Mesodermal cell (in vitro differentiated cells): Measurements from ENCODE around the gene SCARB2.

ENCODE experiments used
- H3K27ac ChIP-seq: 2 replicates; pipeline ENCODE4 v1.7.0; 2013; ENCODE audit warnings: mild to moderate bottlenecking, low read depth, low read length, moderate library complexity; ENCODE audit not compliant: severe bottlenecking
- H3K36me3 ChIP-seq: 2 replicates; pipeline ENCODE4 v1.7.1; 2013; ENCODE audit warnings: mild to moderate bottlenecking, low read length, moderate library complexity; ENCODE audit not compliant: control insufficient read depth, insufficient read depth
- H3K4me1 ChIP-seq: one replicate; pipeline ENCODE4 v1.7.1; 2013; ENCODE audit warnings: mild to moderate bottlenecking, low read length; ENCODE audit not compliant: insufficient read depth, control insufficient read depth, poor library complexity, severe bottlenecking
- H3K4me3 ChIP-seq: 2 replicates; pipeline ENCODE4 v1.7.0; 2013; ENCODE audit warnings: low read length, control low read depth, mild to moderate bottlenecking; ENCODE audit not compliant: insufficient read depth, poor library complexity, severe bottlenecking; ENCODE audit errors: extremely low read depth
- H3K9me3 ChIP-seq: 2 replicates; pipeline ENCODE4 v1.7.1; 2013; ENCODE audit warnings: mild to moderate bottlenecking, low read length, moderate library complexity; ENCODE audit not compliant: control insufficient read depth
- WGBS, 2 experiments: methylation state at CpG; one replicate each; pipeline ENCODE4 v1.1.5; 2013; ENCODE audit warnings: missing lambda C conversion rate in 2 of 2; ENCODE audit not compliant: insufficient coverage in 2 of 2; 5-methylcytosine and 5-hydroxymethylcytosine counted together

Gene SCARB2

DNA sequence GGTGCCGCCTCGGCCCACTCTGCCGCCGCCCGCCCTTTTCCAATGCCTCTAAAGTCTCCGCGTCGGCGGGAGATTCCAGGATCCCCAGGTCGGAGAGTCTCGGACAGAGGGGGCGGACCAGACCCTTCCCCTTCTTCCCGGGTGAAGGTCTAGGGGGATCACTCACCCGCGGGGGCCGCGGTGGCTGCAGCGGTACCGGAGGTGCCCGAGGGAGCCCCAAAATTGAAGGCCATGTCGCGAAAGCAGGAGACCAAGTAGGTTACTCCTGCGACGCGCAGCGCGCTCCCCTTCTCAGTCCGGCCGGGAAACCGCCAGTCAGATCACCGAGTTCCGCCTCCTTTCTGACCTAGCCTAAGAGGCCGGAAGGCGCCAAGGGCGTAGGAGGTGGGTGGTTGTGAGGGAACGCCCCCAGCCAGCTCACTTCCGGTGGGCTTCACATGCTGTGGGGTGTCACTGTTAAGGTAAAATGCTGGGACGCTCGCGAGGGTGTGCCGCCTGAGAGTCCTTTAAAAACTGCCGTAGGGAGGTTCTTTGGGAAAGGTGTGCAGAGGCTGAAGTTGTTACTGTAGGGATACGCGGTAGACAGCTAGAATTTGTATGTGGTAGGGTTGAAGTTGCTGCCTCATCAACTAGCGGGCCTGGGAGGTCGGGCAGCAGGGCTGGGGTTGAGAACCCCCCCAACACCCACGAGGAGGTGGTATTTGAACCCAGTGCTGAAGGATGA lies 65.3 kb downstream of the SCARB2 start, which contains the start of gene NUP54:
Gene NUP54, minus strand, starts transcription at position 256 of the 724 bp plus-strand sequence. Its CDS starts 23 bp downstream, at position 233.
- peaks cover 6% of the 10 kb centered on the region for H3K4me1 ChIP-seq
- H3K36me3 ChIP-seq: peaks cover 11% of the 10 kb centered on the region
- 0 to 1% methylated on average over 29 to 41 of the region's 47 CpGs for WGBS, 2 experiments
- H3K4me3 ChIP-seq: peak within 1 kb of the TSS; percentile 91
- no peaks in the 10 kb centered on the region for H3K9me3 ChIP-seq
- peak within 1 kb of the TSS; percentile 92 for H3K27ac ChIP-seq

DNA sequence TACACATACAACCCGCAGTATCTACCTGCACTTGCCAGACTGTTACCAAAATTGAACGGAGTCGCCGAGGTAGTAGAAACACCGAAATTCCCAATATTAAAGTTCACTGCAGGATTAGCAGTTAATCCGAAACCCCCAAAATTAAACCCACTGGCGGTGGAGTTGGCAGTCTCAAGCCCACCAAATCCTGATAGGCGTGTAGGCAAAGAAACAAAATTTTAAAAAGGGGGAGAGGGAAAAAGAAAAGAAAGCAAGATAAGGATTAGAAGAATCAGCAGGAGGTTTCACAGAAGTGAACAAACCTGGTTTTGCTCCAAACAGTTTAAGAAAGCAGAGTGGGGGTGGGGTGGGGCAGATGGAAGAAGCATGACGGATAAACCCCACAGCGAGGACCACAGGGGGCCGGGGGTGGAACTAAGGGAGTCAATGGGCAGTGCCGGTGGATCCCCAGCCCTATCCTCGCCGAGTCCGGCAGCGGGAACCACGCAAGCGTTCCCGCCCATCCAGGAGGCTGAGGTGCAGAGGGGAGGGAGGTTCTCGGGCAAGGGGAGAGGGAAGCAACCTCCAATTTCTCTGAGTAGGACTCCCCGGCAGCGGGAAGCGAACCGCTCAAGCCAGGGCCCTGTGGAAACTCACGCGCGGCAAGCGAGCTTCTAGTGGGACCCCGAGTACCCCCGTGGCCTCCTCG lies 66.0 kb downstream of the SCARB2 start:
- Histone ChIP-seq H3K27ac (peak overlapping the region; percentile 92), H3K36me3 (peaks cover 18% of the 10 kb centered on the region), H3K4me3 (peak overlapping the region; percentile 91), H3K9me3 (no peaks in the 10 kb centered on the region), H3K4me1 (peaks cover 6% of the 10 kb centered on the region)
- 0% methylated on average over 19 to 21 of the region's 31 CpGs for WGBS, 2 experiments

DNA sequence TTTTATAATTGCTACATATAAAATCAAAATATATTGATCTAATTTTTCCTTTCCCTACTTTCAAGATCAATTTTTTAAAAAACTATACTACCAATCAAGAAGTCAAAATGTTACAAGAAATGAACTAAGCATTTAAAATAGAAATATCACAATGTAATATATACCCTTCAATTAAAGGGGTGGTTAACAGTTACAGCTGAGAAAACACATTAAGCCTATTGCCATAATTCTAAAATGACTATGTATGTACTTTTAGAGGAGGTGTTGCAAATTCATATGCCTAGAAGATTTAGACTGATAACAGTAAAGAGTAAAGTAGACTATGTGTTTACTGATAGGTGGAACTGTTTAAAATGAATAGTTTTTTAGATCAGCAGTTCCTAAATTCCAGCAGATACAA lies 69.1 kb downstream of the SCARB2 start:
- no peak overlapping the region for H3K27ac ChIP-seq

DNA sequence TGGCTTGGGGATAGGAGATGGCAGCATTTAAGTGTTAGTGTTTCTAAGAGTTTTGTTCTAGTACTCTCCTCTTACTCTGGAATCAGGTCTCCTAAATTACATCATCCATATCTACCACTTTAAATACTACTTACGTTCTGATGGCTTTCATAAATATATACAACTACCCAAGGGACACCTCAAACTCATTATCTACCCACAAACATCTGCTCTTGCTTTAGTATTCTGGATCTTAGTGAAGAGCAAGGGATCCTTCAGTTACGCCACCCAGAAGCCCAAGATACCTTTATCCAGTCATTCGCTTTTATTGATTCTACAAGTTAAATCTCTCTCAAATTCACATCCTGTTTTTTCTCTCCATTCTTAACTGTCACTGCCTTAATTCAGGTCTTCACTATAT lies 72.4 kb downstream of the SCARB2 start:
- peaks cover 72% of the 10 kb centered on the region for H3K36me3 ChIP-seq
- H3K27ac ChIP-seq: no peak overlapping the region
- 90 to 93% methylated on average over 2 of the region's 3 CpGs for WGBS, 2 experiments
- H3K9me3 ChIP-seq: no peaks in the 10 kb centered on the region
- peaks cover 2% of the 10 kb centered on the region for H3K4me1 ChIP-seq
- no peak overlapping the region for H3K4me3 ChIP-seq

More for the DNA sequence above, 69.1 kb downstream of the SCARB2 start:
- Histone ChIP-seq H3K4me1 (peaks cover 6% of the 10 kb centered on the region), H3K9me3 (no peaks in the 10 kb centered on the region), H3K4me3 (no peak overlapping the region), H3K36me3 (peaks cover 45% of the 10 kb centered on the region)

DNA sequence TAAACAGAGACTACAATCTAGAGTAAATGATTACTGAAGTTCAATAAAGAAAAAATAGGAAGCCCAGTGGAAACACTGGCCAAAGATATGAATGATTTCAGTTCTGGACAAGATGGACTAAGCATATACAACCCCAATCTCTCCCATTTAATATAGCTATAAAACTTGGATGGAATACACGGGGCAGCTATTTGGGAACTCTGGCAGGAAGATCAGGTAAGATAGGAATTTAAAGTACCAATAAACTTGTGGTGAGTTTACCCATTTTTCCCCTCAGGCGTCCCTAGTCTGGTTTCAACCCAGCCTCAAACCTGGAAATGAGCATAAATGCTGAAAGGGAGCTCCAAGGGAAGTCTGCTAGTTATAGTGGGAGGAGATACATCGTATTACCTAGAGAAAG lies 85.9 kb downstream of the SCARB2 start:
- WGBS, 2 experiments: 83 to 100% methylated on average over 1 of the region's 3 CpGs
- Histone ChIP-seq H3K4me1 (no peaks in the 10 kb centered on the region), H3K9me3 (no peaks in the 10 kb centered on the region), H3K4me3 (no peak overlapping the region), H3K27ac (no peak overlapping the region), H3K36me3 (peaks cover 61% of the 10 kb centered on the region)

DNA sequence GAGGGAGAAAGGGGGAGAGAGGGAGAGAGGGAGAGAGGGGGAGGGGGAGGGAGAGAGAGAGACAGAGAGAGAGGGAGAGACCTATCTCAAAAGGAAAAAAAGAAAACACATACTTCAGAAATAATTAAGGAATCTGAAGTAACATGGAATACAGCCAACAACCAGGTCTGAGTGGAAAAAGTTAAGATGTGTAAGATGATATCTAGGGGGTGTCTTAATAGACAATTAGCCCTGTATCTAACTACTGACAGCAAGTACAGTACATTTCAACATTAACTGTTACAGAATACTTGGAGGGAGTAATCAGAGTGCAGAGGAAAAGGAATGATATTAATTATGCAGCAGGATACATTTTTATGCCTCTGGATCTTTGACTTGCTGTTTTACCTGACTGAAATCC lies 87.8 kb downstream of the SCARB2 start:
- H3K36me3 ChIP-seq: peaks cover 63% of the 10 kb centered on the region

DNA sequence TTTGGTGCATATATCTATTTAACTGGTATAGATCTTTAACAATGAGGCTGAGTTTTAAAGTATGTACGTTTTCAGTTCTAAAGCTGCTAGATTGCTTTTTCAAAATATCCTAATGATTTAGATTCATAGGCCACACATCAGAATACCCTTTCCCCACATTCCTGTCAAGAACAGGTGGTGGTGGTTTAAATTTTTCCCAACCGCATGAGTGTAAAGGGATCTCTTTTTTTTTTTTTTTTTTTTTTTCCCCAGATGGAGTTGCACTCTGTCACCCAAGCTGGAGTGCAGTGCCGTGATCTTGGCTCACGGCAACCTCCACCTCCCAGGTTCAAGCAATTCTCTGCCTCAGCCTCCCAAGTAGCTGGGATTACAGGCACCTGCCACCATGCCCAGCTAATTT lies 93.4 kb downstream of the SCARB2 start:
- Histone ChIP-seq H3K4me3 (no peak overlapping the region), H3K9me3 (no peaks in the 10 kb centered on the region), H3K36me3 (peaks cover 64% of the 10 kb centered on the region), H3K4me1 (no peaks in the 10 kb centered on the region), H3K27ac (no peak overlapping the region)
- WGBS, 2 experiments: 70% methylated on average over 2 of the region's 4 CpGs; no CpG with 5 or more reads in 1 of the 2 experiments

More for the DNA sequence above, 87.8 kb downstream of the SCARB2 start:
- no peak overlapping the region for H3K27ac ChIP-seq
- no peak overlapping the region for H3K4me3 ChIP-seq
- H3K9me3 ChIP-seq: no peaks in the 10 kb centered on the region
- H3K4me1 ChIP-seq: no peaks in the 10 kb centered on the region

DNA sequence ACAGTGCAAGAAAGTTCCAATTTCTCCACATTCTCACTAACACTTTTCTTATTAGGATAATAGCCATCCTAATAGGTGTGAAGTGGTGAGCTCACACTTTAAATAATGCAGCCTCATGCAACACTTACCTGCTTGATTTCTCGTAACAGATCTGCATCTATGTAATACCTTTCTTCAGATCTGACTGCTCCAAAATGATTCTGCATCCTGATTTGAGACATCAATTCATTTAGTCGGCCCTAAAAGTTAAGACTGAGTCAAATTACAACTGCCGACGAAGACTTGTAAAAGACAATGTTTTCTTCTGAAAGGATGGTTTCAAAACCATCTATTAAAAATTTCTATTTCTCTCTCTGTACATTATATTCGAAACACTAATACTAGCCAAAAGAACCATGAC lies 96.1 kb downstream of the SCARB2 start:
- no peaks in the 10 kb centered on the region for H3K4me1 ChIP-seq
- WGBS, 2 experiments: 100% methylated on average over 2 of the region's 5 CpGs
- no peak overlapping the region for H3K27ac ChIP-seq
- peaks cover 65% of the 10 kb centered on the region for H3K36me3 ChIP-seq
- no peaks in the 10 kb centered on the region for H3K9me3 ChIP-seq
- no peak overlapping the region for H3K4me3 ChIP-seq

DNA sequence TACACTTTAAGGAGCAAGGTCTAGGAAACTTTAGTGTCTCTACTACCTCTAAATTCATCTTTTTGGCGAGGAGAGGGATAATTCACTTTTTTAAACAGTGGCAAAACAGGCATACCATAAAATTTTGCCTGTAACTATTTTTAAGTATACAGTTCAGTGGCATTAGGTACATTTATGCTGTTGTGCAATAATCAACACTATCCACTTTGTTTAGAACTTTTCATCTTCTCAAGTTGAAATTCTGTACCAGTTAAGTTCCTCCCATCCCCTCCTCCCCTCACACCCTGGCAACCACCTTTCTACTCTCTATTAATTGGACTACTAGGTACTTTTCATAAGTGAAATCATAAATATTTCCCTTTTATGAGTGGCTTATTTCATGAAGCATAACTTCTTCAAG lies 96.8 kb downstream of the SCARB2 start:
- no peak overlapping the region for H3K27ac ChIP-seq
- H3K4me1 ChIP-seq: no peaks in the 10 kb centered on the region
- no peaks in the 10 kb centered on the region for H3K9me3 ChIP-seq
- no peak overlapping the region for H3K4me3 ChIP-seq
- peaks cover 66% of the 10 kb centered on the region for H3K36me3 ChIP-seq
- WGBS, 2 experiments: no CpG with 5 or more reads among the region's 1 CpG
